Activated naive CD8-positive, alpha-beta T cell (primary cell): ENCODE measurements around the gene EAPP.
"Not testable (repeated sequence)": the region's sequence is repeated elsewhere in the genome, so short reads cannot be mapped to it uniquely, and the experiment has no call there.

ENCODE experiments used
- H3K27ac Mint-ChIP-seq: one replicate; pipeline ENCODE4 v1.8.0; 2021; ENCODE audit warnings: mixed read lengths
- H3K27me3 Mint-ChIP-seq: one replicate; pipeline ENCODE4 v1.8.0; 2021; ENCODE audit warnings: mixed read lengths
- H3K36me3 Mint-ChIP-seq: one replicate; pipeline ENCODE4 v1.8.0; 2021; ENCODE audit warnings: mixed read lengths
- H3K4me1 Mint-ChIP-seq: one replicate; pipeline ENCODE4 v1.8.0; 2021; ENCODE audit warnings: low read depth, mixed read lengths
- H3K4me3 Mint-ChIP-seq: one replicate; pipeline ENCODE4 v1.8.0; 2021; ENCODE audit warnings: mild to moderate bottlenecking, mixed read lengths
- H3K9me3 Mint-ChIP-seq: one replicate; pipeline ENCODE4 v1.8.0; 2021; ENCODE audit warnings: low read depth, mixed read lengths

Gene EAPP

DNA sequence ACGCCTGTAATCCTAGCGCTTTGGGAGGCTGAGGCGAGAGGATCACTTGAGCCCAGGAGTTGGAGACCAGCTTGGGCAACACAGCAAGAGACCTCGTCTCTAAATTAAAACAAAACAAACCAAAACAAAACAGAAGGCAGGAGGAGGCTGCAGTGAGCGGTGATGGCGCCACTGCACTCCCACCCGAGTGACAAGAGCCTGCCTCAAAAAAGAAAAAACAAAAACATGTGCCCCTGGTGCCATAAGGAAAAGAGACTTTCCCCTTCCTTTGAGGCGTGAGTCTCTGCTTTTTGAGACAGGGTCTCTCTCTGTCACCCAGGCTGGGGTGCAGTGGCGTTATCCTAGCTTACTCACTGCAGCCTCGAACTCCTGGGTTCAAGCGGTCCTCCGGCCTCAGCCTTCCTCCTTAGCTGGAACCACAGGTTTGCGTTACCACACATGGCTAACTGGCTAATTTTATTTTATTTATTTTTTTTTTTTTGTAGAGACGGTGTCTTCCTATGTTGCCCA, 9.0 kb upstream of the EAPP start:
- H3K36me3 Mint-ChIP-seq: no peaks in the 10 kb centered on the region

DNA sequence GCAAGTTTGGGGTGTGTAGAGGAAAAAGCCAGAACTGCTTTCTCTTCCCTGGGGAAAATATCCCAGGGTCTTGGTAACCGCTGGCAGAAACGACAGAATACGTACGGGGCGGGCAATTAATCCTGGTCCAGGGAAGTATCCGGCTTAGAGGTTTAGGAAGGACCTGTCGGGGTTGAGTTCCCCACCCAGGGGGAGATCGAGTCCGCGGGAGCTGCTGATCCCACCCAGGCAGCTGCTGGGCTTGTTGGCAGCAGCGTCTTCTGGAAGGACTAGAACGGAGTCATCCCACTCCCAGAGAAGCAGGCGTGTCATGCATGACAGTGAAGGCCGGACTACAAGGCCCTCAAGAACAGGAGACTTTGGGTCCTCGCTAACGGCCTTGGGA, 7.6 kb upstream of the EAPP start:
- not testable (repeated sequence) for H3K27me3 Mint-ChIP-seq, H3K4me3 Mint-ChIP-seq, H3K27ac Mint-ChIP-seq, H3K9me3 Mint-ChIP-seq, H3K36me3 Mint-ChIP-seq, H3K4me1 Mint-ChIP-seq

More for the DNA sequence above, 9.0 kb upstream of the EAPP start:
- H3K27me3 Mint-ChIP-seq: no peaks in the 10 kb centered on the region
- H3K4me1 Mint-ChIP-seq: peaks cover 10% of the 10 kb centered on the region
- H3K27ac Mint-ChIP-seq: no peak overlapping the region
- peaks cover 5% of the 10 kb centered on the region for H3K9me3 Mint-ChIP-seq
- H3K4me3 Mint-ChIP-seq: no peak overlapping the region

DNA sequence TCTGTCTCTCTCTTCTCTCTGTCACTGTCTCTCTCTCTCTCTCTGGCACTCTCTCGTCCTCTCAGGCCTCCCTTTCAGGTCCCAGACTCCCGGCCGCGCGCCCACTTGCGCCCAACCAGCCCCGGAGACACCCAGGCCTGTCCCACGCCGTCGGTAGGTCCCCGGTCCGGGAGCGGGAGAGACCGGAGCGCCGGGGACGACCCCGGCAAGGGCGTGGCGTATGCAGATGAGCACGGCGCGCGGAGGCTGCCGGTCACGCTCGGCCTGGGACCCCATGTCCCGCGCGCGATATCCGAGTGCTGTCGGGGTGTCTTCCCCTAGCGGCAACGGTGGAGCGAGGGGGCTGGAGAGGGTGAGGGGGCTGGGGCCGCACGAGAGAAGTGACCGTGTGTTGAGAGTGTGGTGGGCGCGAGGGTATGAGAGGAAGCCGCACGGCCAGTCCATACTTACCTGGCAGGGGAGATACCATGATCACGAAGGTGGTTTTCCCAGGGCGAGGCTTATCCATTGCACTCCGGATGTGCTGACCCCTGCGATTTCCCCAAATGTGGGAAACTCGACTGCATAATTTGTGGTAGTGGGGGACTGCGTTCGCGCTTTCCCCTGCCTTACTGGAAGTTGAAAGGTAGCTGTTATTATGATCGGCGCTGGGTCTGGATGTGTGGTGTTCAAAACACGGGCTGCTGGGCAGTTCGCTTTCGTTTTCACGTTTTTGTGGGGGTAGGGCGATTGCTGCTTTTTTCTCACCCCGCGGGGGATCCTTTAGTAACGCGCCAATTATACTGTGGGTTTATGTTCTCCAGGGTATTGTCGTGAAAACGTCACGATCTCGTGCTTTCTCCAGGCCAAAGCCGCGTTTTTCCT, 7.0 kb upstream of the EAPP start:
- H3K9me3 Mint-ChIP-seq, H3K4me1 Mint-ChIP-seq, H3K27ac Mint-ChIP-seq, H3K4me3 Mint-ChIP-seq, H3K36me3 Mint-ChIP-seq, H3K27me3 Mint-ChIP-seq: not testable (repeated sequence)

DNA sequence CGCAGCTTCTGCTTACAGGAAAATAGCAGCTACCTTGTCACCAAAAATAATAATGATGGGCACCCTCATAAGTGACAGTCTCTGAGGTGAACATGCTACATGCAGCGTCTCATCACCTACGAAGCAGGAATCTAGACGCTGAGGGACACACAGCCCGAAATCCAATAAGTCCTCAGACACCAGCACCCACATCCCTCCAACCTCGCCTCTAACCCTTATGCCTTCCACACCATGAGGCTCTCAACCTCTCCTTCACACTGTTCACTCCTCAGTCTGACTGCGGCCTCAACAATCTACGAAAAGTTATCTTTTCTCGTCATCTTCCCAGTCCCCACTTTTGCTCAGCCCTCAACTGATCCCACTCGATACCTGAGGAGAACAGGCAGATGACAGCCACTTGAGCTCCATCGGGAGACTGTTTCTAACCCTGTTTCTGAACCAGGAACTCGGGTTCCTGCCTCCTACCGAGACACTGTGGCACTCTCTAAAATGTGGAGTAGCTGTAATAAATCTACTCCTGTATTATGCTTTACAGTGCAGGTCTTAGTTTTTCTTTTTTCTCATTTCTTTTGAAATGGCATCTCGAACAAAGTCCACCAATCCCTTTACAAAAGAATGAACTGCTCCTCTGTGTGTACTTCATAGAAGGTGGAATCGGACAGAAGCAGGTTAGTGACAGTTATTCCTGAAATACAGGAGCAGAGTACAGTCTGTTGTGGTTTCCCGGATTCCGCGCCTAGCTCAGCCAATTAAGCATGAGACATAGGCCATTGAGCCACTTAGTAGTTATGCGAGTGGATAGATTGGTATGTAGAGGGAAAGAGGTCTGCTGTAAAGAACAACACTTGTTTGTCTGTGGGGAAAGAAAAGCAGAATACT, 919 bp upstream of the EAPP start:
- Mint-ChIP-seq H3K4me1 (peaks cover 29% of the 10 kb centered on the region), H3K4me3 (peak overlapping the region; percentile 98), H3K27ac (peak overlapping the region; percentile 96)
- not testable (repeated sequence) for H3K9me3 Mint-ChIP-seq, H3K36me3 Mint-ChIP-seq, H3K27me3 Mint-ChIP-seq

DNA sequence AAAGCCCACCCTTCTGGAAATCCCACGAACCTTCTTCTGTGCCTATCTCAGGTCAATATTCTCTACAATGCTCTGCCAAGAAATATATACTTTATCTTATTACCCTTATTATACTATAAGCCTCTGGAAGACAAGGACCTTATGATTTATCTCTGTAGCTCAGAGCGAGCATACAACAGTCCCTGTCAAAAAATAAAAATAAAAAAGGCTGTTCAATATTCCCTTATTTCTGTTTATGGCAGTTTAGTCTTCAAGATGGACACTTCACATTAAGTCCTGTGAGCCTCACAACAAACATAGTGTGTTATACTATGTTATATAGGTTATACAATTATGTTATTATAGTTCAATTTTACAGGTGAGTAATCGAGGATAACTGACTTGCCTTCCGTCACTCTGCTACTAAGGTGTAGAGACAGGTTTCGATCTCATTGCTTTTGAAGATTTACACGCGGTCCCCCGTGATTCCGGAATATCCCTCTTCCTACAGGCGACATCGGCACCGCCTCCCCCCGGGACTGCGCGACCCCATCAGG, 562 bp downstream of the EAPP start:
- peaks cover 33% of the 10 kb centered on the region for H3K4me1 Mint-ChIP-seq
- H3K27ac Mint-ChIP-seq: peak overlapping the region; percentile 96
- H3K9me3 Mint-ChIP-seq: no peaks in the 10 kb centered on the region
- H3K27me3 Mint-ChIP-seq: no peaks in the 10 kb centered on the region
- H3K4me3 Mint-ChIP-seq: peak overlapping the region; percentile 98
- H3K36me3 Mint-ChIP-seq: no peaks in the 10 kb centered on the region

DNA sequence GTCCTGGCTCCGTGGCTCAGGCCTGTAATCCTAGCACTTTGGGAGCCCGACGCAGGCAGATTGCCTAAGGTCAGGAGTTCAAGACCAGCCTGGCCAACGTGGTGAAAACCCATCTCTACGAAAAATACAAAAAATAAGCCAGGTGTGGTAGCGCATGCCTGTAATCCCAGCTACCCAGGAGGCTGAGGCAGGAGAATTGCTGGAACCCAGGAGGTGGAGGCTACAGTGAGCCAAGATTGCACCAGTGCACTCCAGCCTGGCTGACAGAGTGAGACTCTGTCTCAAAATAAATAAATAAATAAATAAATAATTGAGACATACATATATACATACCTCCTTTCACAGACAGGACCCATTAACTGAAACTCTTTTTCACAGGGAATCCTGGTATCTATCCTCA, 1.4 kb downstream of the EAPP start:
- Mint-ChIP-seq H3K4me1 (peaks cover 37% of the 10 kb centered on the region), H3K27ac (peak overlapping the region; percentile 96), H3K4me3 (peak overlapping the region; percentile 98)
- not testable (repeated sequence) for H3K36me3 Mint-ChIP-seq, H3K27me3 Mint-ChIP-seq, H3K9me3 Mint-ChIP-seq

DNA sequence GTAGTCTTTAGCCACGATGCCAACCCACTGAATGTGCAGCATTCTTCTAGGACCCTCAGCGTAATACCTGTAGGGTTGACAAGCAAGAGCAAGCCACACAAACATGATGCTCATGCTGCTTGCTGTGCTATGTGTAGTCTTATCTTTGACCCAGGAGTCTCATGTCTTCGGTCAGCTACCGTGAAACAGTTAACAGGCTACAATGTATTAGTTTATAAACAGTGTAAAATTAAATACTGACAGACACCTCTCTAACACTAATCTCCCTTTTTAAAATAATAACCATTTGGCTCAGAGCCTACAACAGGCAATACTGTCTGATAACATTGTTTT, 1.9 kb downstream of the EAPP start:
- Mint-ChIP-seq H3K36me3 (peaks cover 5% of the 10 kb centered on the region), H3K27me3 (no peaks in the 10 kb centered on the region), H3K9me3 (no peaks in the 10 kb centered on the region), H3K4me1 (peaks cover 37% of the 10 kb centered on the region), H3K4me3 (peak overlapping the region; percentile 64), H3K27ac (peak overlapping the region; percentile 50)

DNA sequence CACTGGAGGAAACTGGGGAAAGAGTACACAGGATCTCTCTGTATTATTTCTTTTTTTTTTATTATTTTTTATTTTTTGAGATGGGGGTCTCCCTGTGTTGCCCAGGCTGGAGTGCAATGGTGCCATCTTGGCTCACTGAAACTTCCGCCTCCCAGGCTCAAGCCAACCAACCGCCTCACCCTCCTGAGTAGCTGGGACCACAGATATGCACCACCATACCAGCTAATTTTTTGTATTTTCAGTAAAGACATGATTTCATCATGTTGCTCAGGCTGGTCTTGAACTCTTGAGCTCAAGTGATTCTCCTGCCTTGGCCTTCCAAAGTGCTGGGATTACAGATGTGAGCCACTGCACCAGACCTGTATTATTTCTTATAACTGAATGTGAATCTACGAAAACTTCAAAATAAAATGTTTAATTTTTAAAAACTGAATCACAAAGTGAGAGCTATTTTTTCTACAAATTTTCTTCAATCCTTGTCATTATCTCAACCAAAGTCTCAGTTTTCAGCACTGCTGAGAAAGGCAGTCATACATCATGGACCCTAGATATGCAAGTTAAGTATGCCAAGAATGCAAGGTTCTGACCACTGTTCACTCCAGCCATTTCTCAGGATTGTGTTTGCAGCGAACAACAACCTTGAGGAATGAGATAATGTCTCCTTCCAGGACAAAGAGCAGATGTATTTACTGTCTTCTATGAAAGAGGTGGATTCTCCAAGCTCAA, 2.4 kb downstream of the EAPP start:
- peaks cover 5% of the 10 kb centered on the region for H3K36me3 Mint-ChIP-seq

DNA sequence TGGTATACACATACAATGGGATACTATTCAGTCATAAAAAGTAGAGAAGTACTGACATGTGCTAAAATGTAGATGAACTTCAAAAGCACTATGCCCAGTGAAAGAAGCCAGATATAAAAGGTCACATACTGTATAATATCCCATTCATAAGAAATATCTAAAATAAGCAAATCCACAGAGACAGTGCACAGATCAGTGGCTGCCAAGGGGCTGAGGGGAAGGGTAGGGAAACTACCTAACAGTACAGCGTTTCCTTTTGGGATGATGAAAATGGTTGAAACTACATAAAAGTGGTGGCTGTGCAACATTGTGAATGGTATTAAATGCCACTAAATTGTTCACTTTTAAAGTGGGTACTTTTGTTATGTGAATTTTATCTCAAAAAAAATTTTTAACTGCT, 11.9 kb downstream of the EAPP start:
- no peak overlapping the region for H3K4me3 Mint-ChIP-seq
- no peaks in the 10 kb centered on the region for H3K27me3 Mint-ChIP-seq
- H3K36me3 Mint-ChIP-seq: peaks cover 15% of the 10 kb centered on the region
- no peaks in the 10 kb centered on the region for H3K4me1 Mint-ChIP-seq
- no peaks in the 10 kb centered on the region for H3K9me3 Mint-ChIP-seq
- H3K27ac Mint-ChIP-seq: no peak overlapping the region

More for the DNA sequence above, 2.4 kb downstream of the EAPP start:
- Mint-ChIP-seq H3K27me3 (no peaks in the 10 kb centered on the region), H3K27ac (peak overlapping the region; percentile 50), H3K4me3 (peak overlapping the region; percentile 64), H3K4me1 (peaks cover 37% of the 10 kb centered on the region), H3K9me3 (no peaks in the 10 kb centered on the region)

DNA sequence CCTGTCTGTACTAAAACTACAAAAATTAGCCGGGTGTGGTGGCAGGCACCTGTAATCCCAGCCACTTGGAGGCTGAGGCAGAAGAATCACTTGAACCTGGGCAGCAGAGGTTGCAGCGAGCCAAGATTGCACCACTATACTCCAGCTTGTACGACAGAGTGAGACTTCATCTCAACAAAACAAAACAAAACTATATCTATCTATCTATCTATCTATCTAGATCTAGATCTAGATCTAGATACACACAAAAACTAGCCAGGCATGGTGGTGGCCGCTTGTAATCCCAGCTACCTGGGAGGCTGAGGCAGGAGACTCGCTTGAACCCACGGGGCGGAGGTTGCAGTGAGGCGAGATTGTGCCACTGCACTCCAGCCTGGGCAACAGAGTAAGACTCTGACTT, 15.3 kb downstream of the EAPP start:
- not testable (repeated sequence) for H3K9me3 Mint-ChIP-seq, H3K4me1 Mint-ChIP-seq, H3K27ac Mint-ChIP-seq, H3K27me3 Mint-ChIP-seq, H3K4me3 Mint-ChIP-seq
- peaks cover 18% of the 10 kb centered on the region for H3K36me3 Mint-ChIP-seq

DNA sequence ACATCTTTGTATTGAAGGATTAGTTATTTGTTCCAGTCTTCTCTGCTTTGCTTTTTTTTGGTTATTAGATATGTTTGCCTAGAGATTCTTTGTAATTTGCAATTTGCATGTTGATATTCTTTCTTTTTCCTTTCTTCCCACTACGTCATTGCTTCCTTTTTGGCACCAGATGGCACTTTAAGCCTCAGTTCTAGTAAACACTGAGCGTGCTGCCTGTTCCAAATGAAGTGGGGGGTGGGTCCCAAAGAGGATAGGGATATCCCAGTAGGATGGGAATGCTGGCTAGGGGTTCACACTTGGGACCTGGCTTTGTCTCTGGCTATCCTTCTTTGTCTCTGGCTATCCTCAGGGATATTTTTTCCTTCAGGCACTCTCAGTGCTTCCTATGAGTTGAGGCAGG, 17.0 kb downstream of the EAPP start:
- Mint-ChIP-seq H3K36me3 (peaks cover 24% of the 10 kb centered on the region), H3K4me3 (no peak overlapping the region), H3K9me3 (no peaks in the 10 kb centered on the region), H3K27ac (peak overlapping the region; percentile 0), H3K27me3 (no peaks in the 10 kb centered on the region), H3K4me1 (no peaks in the 10 kb centered on the region)

DNA sequence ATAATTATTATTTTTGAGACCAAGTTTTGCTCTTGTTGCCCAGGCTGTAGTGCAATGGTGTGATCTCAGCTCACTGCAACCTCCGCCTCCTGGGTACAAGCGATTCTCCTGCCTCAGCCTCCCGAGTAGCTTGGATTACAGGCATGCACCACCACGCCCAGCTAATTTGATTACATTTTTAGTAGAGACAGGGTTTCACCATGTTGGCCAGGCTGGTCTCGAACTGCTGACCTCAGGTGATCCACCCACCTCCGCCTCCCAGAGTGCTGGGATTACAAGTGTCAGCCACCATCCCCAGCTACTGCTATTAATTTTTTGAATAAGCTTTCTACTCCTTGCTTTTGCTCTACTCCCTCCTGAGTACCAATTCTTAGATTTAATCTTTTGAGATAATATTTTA, 18.4 kb downstream of the EAPP start:
- H3K9me3 Mint-ChIP-seq, H3K4me3 Mint-ChIP-seq, H3K27ac Mint-ChIP-seq, H3K4me1 Mint-ChIP-seq, H3K27me3 Mint-ChIP-seq: not testable (repeated sequence)
- H3K36me3 Mint-ChIP-seq: peaks cover 26% of the 10 kb centered on the region

DNA sequence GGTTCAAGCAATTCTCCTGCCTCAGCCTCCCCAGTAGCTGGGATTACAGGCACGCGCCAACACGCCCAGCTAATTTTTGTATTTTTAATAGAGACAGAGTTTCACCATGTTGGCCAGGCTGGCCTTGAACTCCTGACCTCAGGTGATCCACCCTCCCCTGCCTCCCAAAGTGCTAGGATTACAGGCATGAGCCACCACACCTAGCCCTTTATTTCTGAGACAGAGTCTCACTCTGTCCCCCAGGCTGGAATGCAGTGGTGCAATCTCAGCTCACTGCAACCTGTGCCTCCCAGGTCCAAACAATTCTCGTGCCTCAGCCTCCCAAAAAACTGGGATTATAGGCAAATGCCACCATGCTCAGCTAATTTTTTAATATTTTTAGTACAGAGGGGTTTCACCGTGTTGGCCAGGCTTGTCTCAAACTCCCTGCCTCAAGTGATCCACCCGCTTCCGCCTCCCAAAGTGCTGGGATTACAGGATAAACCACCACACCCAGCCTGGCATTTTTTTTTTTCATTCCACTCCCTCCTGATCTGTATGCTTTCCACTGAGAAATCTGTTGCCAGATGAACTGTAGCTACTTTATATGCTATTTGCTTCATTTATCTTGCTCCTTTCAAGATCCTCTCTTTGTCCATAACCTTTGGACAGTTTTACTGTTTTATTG, 19.1 kb downstream of the EAPP start:
- H3K9me3 Mint-ChIP-seq, H3K27me3 Mint-ChIP-seq, H3K4me3 Mint-ChIP-seq, H3K4me1 Mint-ChIP-seq: not testable (repeated sequence)
- peak overlapping the region; percentile 6 for H3K27ac Mint-ChIP-seq
- H3K36me3 Mint-ChIP-seq: peaks cover 26% of the 10 kb centered on the region

DNA sequence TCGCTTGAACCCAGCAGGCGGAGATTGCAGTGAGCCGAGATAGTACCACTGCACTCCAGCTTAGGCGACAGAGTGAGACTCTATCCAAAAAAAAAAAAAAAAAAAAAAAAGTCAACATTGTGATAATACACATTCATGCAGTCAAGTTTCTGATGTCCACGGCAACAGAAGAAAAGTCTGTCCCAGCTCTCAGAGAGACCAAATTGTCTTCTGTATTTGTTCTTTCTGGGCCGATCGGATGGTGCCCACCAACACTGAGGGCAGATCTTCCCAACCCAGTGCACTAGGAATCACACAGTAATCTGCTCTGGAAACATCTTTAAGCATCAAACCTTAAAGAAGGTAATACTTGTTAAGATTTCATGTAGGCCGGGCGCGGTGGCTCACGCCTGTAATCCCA, 31.6 kb downstream of the EAPP start:
- H3K4me3 Mint-ChIP-seq: no peak overlapping the region
- H3K36me3 Mint-ChIP-seq: no peaks in the 10 kb centered on the region
- no peaks in the 10 kb centered on the region for H3K4me1 Mint-ChIP-seq
- H3K9me3 Mint-ChIP-seq: no peaks in the 10 kb centered on the region
- no peaks in the 10 kb centered on the region for H3K27me3 Mint-ChIP-seq
- no peak overlapping the region for H3K27ac Mint-ChIP-seq
